GM20431 (cell line): ENCODE results near the gene OR4K14.
"Not testable (repeated sequence)": the region's sequence is repeated elsewhere in the genome, so short reads cannot be mapped to it uniquely, and the experiment has no call there.

Source experiments
- in situ Hi-C: fragments of 300-500 bp; cut with MseI, MboI; formaldehyde crosslinking; loops from one replicate; pipeline ENCODE4 v1.15.0; 2020; ENCODE audit warnings: low sequenced_read_pairs; ENCODE audit not compliant: unreplicated experiment

The OR4K14 gene

GRCh38 chr14:20019257-20019865, at the start of gene OR4K14:
TSS of gene OR4K14 (minus strand) at chr14:20019307. CDS start at chr14:20015193, 4,114 bp downstream.
- in situ Hi-C loops, result no loop called here

- in situ Hi-C loops, result no loop called here
Observed at GRCh38 chr14:20059745-20060144, 40.6 kb upstream of the OR4K14 start, which contains the start of gene OR4L1. TSS of gene OR4L1 (plus strand) at chr14:20060045. CDS start at chr14:20060045, 0 bp downstream.

GRCh38 chr14:20048202-20048601, 29.1 kb upstream of the OR4K14 start:
- in situ Hi-C loops, result no loop called here

GRCh38 chr14:20044243-20044642, 25.1 kb upstream of the OR4K14 start:
- in situ Hi-C loops, result no loop called here

GRCh38 chr14:20035938-20036337, 16.8 kb upstream of the OR4K14 start, which contains the start of gene OR4K13:
TSS of gene OR4K13 (minus strand) at chr14:20036038. CDS start at chr14:20034758, 1,280 bp downstream.
- in situ Hi-C loops, result no loop called here

- in situ Hi-C loops, result no loop called here
Observed at GRCh38 chr14:20035449-20035848, 16.3 kb upstream of the OR4K14 start.

GRCh38 chr14:20031058-20031457, 12.0 kb upstream of the OR4K14 start:
- in situ Hi-C loops, result no loop called here

- in situ Hi-C loops, result no loop called here
Observed at GRCh38 chr14:20008156-20008555, 11.0 kb downstream of the OR4K14 start.

- in situ Hi-C loops, result no loop called here
Observed at GRCh38 chr14:20002319-20002718, 16.8 kb downstream of the OR4K14 start.

- in situ Hi-C loops, result no loop called here
Observed at GRCh38 chr14:20001863-20002262, 17.2 kb downstream of the OR4K14 start, which contains the start of gene OR4Q2. TSS of gene OR4Q2 (plus strand) at chr14:20002163.

GRCh38 chr14:19993438-19993837, 25.7 kb downstream of the OR4K14 start:
- in situ Hi-C loops, result no loop called here

GRCh38 chr14:19975291-19975690, 43.8 kb downstream of the OR4K14 start, which contains the start of gene OR4K15:
TSS of gene OR4K15 (plus strand) at chr14:19975591. CDS start at chr14:19975591, 0 bp downstream.
- in situ Hi-C loops, result no loop called here

- in situ Hi-C loops, result no loop called here
Observed at GRCh38 chr14:19974844-19975243, 44.3 kb downstream of the OR4K14 start.

- in situ Hi-C loops, result not testable (repeated sequence)
Observed at GRCh38 chr14:19969735-19970134, 49.4 kb downstream of the OR4K14 start.
